Activated CD4-positive, alpha-beta T cell treated with anti-CD3 and anti-CD28 coated beads for 24 hours (primary cell): ENCODE measurements around the gene AP5S1.
"Not testable (repeated sequence)": the region's sequence is repeated elsewhere in the genome, so short reads cannot be mapped to it uniquely, and the experiment has no call there.

Experiments
- DNase-seq, 2 donors: peaks; one replicate each; pipeline ENCODE4 v3.0.0-alpha.2; 2020; ENCODE audit warnings: low read depth in 2 of 2

The AP5S1 gene

GRCh38 chr20:3812259-3812681 lies 8.1 kb upstream of the AP5S1 start:
- no peak for DNase-seq

- no peak for DNase-seq
Measured at GRCh38 chr20:3812975-3813847, 7.1 kb upstream of the AP5S1 start.

GRCh38 chr20:3813848-3814581 lies 6.3 kb upstream of the AP5S1 start:
- DNase-seq = no peak

DNA sequence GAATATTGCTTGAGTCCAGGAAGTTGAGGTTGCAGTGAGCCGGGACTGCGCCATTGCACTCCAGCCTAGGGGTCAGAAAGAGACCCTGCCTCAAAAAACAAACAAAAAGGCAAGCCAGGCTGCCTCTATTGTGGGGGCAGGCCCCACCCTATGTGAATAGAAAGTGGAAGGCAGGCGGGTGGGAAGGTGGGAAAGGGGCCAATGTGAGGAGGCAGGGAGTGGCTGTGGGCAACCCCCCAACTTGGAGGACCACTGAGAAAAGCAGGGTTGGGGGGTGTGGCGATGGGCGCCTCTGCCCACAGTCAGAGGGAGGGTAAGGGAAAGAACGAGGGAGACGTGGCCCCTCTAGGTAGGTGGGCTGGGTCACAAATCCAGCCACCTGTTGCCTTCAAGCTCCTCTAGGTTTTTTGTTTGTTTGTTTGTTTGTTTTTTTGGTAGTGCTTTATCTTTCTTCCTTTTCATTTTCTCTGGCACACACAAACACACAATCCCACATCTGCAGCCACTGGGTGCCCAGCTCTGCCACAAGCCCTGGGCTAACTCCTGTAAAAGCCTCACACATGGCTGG lies 5.3 kb upstream of the AP5S1 start:
- DNase-seq = no peak

DNA sequence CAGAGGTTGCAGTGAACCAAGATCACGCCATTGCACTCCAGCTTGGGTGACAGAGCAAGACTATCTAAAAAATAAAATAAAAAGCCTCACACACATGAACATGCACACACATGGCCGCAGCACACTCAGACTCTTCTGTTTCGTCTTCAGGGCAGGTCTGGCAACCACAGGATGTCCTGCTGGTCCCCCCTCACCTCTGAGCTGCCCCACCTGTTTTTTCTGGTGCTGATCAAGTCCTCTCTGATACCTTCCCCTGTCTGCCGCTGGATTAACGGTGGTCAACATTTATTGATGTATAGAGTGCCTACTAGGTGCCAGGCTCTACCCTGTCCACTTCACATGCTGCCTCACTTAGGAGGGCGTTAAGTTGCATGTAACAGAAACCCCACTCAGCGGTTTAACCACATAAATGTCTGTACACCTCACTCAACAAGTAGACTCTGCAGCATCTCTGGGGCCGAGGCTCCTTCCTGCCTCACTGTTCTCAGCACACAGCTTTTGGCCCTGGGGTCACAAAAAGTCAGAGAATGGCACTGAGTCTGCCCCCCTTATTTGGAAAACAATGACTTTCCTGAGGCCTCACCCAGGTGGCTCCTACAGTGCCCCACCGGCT lies 4.5 kb upstream of the AP5S1 start:
- no peak for DNase-seq

DNA sequence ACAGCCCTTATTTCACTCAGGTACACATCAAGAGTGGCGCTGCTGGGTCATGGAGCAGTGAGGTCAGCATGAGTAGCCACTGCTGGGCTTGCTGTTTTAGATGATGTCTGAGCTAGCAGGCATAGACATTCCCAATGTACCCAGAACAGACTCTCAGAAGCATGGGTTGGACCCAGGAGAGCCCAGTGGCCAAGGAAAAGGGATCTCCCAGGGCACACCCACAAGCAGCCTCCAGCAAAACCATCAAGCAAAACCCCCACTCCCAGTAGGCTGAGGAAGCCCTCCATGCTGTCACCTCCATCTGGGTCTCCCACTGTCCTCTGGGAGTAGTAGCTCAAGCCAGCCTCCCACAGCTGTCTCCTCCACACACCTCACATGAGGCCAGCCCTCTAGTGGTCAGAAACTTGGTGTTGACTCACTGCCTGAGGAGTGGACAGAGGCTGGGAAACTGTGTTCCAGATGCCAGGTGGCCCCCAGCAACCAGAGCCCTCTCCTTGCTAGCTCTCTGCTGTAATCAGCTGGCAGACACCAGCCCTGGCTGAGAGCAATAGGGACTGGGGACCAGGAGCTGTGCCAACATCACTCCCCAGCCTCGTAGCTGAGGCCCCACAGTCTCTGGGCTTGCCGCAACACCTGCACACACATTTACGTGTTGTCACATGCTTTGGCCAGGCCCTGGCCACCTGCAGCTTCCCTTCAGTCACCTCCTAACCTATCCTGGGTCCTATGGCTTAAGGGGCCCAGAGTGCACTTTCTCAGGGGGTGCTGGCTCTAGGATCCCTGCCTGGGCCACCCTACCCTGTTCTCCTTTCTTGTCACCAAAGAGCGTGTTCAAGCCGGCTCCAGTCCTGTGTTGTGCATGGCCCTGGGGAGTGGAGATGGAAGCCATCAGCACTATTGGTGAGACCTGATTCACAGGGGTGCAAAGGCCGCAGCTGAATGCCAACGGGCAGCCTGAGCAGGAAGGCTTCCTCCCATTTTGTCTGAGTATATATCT lies 1.9 kb upstream of the AP5S1 start:
- DNase-seq = no peak

GRCh38 chr20:3819411-3820047 lies 818 bp upstream of the AP5S1 start:
- DNase-seq = no peak

GRCh38 chr20:3820901-3821727 lies 767 bp downstream of the AP5S1 start:
- no peak for DNase-seq

- no peak for DNase-seq
Measured at GRCh38 chr20:3821996-3822395, 1.6 kb downstream of the AP5S1 start.

DNA sequence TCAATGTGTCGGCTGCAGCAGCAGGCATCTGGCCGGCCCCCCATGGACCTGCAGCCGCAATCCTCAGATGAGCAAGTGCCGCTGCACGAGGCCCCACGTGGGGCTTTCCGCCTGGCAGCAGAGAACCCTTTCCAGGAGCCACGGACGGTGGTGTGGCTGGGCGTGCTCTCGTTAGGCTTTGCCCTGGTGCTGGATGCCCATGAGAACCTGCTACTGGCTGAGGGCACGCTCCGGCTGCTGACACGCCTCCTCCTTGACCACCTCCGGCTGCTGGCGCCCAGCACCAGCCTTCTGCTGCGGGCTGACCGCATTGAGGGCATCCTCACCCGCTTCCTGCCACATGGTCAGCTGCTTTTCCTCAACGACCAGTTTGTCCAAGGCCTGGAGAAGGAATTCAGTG lies 3.5 kb downstream of the AP5S1 start:
- DNase-seq = no peak

DNA sequence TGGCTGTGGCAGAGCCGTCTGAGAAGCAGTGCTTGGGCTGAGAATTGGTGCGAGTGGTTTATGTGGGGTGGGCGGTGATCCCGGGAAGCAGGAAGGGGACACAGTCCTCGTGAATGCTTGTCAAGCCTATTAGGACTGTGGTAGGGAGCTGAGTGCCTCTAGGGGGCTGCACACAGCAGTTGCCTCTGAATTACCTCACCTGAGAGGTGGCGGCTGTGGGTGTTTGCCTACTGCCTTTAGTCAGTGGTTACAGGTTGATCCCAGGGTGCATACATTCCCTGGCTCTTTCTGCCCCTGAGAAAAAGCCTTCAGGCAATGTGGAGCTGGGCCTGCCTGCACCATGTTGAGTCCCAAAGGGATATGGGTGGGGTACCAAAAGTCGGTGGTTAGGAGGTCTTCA lies 5.2 kb downstream of the AP5S1 start:
- no peak for DNase-seq

DNA sequence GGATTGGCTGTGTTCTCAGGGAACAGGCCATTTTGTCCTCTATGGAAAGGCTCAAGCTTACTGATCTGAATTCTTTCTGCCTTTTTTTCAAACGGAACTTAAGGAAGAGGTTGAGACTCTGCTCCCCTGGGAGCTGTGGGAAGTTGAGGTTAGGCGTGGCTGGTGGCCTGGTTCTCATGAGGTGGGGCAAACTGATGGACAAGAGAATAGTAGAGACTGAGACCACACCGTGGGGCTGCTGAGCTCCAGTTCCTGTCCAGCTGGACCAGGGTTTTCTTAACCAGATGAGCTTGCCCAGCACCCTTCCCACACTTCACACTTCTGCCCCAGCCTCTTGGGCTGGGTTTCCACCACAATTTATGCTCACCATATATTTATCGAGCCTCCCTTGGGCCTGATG lies 6.1 kb downstream of the AP5S1 start:
- no peak for DNase-seq

DNA sequence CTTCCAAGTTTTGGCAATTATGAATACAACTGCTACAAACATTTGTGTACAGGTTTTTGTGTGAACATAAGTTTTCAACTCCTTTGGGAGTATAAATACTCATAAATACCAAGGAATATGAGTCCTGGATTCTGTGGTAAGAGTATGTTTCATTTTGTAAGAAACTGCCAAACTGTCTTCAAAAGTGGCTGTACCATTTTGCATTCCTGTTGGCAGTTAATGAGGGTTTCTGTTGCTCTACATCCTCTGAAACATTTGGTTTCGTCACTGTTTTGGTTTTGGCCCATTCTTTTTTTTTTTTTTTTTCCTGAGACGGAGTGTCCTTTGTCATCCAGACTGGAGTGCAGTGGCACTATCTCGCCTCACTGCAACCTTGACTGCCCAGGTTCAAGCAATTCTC lies 8.5 kb downstream of the AP5S1 start:
- DNase-seq = no peak

- DNase-seq = not testable (repeated sequence)
Measured at GRCh38 chr20:3829891-3830290, 9.5 kb downstream of the AP5S1 start.

GRCh38 chr20:3836132-3836531 lies 15.8 kb downstream of the AP5S1 start:
- DNase-seq = no peak

DNA sequence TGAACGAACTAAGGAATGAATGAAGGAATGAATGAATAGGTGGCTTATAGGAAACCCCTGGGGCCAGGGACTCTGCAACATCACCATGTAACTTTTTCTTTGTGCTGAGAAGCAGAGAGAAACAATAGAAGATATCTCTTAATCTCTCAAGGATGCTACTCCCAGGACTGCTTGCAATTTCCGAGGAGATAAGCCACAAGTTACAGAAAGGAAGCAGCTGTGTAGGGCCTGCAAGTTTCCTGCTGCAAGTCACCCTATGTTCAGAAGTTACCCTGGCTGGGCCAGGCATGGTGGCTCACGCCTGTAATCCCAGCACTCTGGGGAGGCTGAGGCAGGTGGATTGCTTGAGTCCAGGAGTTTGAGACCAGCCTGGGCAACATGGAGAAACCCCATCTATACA lies 19.0 kb downstream of the AP5S1 start:
- no peak for DNase-seq

DNA sequence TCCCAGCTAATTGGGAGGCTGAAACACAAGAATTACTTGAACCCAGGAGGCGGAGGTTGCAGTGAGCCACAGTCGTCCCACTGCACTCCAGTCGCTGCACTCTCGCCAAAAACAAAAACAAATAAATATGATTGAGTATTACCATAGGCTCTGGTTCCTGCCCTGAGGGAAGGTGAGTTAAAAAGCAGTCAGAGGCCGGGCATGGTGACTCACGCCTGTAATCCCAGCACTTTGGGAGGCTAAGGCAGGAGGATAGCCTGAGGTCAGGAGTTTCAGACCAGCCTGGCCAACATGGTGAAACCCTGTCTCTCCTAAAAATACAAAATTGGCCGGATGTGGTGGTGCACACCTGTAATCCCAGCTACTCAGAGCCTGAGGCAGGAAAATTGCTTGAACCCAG lies 19.9 kb downstream of the AP5S1 start:
- DNase-seq = not testable (repeated sequence)

DNA sequence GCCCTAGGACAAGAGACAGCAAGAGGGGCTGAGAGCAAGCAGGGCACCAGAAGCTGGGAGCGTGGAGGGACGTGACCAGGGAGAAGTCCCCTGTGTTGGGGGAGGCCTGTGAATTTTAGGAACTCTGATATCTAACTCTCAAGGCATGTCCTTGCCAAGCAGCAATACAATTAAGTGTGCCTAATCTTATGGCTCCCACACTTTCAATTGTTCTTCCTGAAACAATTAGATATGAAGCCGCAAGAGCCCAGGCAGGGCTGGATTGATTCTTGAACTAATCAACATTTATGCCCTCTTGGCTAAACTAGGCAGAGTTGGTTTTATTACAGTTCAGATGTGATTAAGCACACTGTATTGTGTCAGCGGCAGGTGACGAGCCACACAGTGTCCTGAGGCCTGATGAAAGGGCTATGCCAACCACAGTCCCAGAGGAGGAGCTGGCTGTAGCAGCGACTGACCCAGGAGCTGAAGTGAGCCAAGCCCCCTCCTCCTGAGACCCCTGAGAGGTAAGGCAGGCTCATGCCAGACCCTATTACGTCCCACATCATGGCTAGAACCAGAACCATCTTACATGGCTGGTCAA lies 22.1 kb downstream of the AP5S1 start:
- no peak for DNase-seq

- DNase-seq = no peak
Measured at GRCh38 chr20:3843490-3843889, 23.1 kb downstream of the AP5S1 start.
